Measurements from ENCODE around the gene CLASP1. TPM values are rescaled to one million over a fixed set of nuclear protein-coding genes. Genes with fewer than 3 reads are reported as not detected.

CLASP1 gene
- total RNA-seq, 6 experiments from 2014 or later, result 19.7 to 32.4 (median 24.1) TPM

DNA sequence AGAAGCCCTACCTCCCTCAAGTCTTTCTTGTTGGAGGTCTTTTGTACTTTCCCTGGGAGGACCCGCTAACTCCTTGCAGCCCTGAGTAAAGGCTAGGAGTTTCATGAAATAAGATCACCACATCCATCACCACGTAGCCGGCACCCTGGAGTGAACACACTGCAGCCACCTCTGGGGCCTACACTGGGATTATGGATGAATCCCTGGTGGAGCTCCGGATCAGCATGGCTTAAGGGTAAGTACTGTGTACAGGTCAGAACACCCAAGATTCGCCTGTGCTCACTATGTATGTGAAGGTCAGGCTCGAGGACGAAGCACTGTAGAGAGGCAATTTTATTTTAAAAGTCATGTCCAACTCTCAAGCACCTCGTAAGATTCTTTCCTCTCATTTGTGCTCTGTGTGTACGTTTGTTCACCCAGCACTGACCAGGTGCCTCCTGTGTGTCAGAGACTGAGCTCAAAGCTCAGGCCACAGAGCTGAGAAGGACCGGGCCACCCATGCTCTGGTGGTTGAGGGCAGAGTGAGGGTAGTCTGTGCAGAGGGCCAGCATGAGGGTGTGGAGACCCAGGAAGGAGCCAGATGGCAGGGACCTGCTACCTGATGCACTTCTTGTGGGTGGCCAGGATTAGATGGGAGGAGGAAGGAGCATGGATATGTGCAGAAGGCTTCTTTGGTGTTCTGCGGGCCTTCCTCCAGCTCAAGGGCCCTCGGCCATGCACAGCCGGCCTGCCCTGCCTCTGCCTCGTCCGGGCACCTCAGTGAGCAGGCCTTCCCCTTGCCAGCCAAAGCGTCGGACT, 297.5 kb downstream of the CLASP1 start:
- Histone ChIP-seq H3K4me1 (no peaks in the 10 kb centered on the region), H3K27me3 (no peaks in the 10 kb centered on the region), H3K36me3 (peaks cover 0 to 89% (median 44%) of the 10 kb centered on the region in 4 donors), H3K27ac (no peak overlapping the region), H3K9me3 (no peaks in the 10 kb centered on the region), H3K4me3 (no peak overlapping the region)
- peak in 1 of 3 donors; percentile 35 for DNase-seq
- no peak for ATAC-seq
- TF ChIP-seq, protein P1, sequence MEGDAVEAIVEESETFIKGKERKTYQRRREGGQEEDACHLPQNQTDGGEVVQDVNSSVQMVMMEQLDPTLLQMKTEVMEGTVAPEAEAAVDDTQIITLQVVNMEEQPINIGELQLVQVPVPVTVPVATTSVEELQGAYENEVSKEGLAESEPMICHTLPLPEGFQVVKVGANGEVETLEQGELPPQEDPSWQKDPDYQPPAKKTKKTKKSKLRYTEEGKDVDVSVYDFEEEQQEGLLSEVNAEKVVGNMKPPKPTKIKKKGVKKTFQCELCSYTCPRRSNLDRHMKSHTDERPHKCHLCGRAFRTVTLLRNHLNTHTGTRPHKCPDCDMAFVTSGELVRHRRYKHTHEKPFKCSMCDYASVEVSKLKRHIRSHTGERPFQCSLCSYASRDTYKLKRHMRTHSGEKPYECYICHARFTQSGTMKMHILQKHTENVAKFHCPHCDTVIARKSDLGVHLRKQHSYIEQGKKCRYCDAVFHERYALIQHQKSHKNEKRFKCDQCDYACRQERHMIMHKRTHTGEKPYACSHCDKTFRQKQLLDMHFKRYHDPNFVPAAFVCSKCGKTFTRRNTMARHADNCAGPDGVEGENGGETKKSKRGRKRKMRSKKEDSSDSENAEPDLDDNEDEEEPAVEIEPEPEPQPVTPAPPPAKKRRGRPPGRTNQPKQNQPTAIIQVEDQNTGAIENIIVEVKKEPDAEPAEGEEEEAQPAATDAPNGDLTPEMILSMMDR (IDR thresholded peaks at IDR 0.05), result no peak
- TF ChIP-seq POLR2A (IDR thresholded peaks at IDR 0.05), result no peak
- 95% methylated on average over 10 of the region's 17 CpGs for WGBS (ENCODE audit: insufficient coverage, low coverage, low lambda C conversion rate, missing lambda C conversion rate)
- intact Hi-C loops (cut with DNase I), result no loop called here

DNA sequence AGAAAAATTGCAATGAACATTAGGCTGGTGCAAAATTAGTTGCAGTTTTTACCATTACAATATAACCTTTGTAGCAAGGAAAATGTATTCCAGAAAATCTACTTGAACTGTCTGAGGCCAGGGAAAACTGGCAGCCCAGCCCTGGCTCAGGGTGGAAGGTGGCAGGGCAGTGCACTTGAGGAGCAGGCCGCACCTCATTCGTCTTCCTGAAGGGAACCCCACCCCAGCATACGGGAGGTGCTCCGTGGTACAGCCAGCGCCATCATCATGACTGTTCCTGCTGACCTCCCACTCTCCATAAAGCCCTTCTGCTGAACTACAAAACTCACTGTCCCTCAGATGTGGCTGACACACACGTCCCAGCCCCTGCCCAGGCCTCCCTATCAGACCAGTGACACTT, 298.4 kb downstream of the CLASP1 start:
- peak in 1 of 3 donors; percentile 16 for DNase-seq

DNA sequence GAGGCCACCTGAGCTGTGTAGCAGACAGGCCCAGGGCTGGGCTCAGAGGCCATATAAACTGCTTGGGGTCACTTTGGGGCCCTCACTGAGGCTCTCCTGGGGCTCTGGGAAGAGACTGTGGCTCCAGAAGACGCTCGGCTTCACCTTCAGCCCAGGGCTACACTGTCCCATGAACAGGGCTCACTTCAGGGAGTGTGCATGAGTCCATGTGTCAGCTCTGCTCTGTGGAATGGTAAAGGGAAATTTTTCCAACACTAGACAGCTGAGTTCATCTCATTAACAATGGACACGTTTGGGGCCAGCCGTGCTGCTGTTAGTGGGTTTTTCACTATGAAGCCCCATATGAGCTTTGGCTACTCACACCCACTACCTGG, 298.9 kb downstream of the CLASP1 start:
- H3K27me3 ChIP-seq, result no peaks in the 10 kb centered on the region
- peak in 1 of 4 donors; percentile 20 for ATAC-seq
- peaks cover 0 to 97% (median 51%) of the 10 kb centered on the region in 4 donors for H3K36me3 ChIP-seq
- intact Hi-C loops (cut with DNase I), result no loop called here
- H3K9me3 ChIP-seq, result no peaks in the 10 kb centered on the region
- DNase-seq, result no peak
- H3K27ac ChIP-seq, result no peak overlapping the region
- H3K4me3 ChIP-seq, result no peak overlapping the region
- WGBS (ENCODE audit: insufficient coverage, low coverage, low lambda C conversion rate, missing lambda C conversion rate), result no CpG with 5 or more reads among the region's 4 CpGs
- no peaks in the 10 kb centered on the region for H3K4me1 ChIP-seq
- TF ChIP-seq POLR2A (IDR thresholded peaks at IDR 0.05), result no peak
- TF ChIP-seq, protein P1 (IDR thresholded peaks at IDR 0.05), result no peak

More for the DNA sequence above, 298.4 kb downstream of the CLASP1 start:
- TF ChIP-seq, protein P1 (IDR thresholded peaks at IDR 0.05), result no peak
- TF ChIP-seq POLR2A (IDR thresholded peaks at IDR 0.05), result no peak
- WGBS (ENCODE audit: insufficient coverage, low coverage, low lambda C conversion rate, missing lambda C conversion rate), result 43% methylated on average over 1 of the region's 6 CpGs
- no peak overlapping the region for H3K4me3 ChIP-seq
- no peak overlapping the region for H3K27ac ChIP-seq
- no peak for ATAC-seq
- intact Hi-C loops (cut with DNase I), result no loop called here
- no peaks in the 10 kb centered on the region for H3K27me3 ChIP-seq
- no peaks in the 10 kb centered on the region for H3K9me3 ChIP-seq
- no peaks in the 10 kb centered on the region for H3K4me1 ChIP-seq
- peaks cover 0 to 97% (median 49%) of the 10 kb centered on the region in 4 donors for H3K36me3 ChIP-seq

DNA sequence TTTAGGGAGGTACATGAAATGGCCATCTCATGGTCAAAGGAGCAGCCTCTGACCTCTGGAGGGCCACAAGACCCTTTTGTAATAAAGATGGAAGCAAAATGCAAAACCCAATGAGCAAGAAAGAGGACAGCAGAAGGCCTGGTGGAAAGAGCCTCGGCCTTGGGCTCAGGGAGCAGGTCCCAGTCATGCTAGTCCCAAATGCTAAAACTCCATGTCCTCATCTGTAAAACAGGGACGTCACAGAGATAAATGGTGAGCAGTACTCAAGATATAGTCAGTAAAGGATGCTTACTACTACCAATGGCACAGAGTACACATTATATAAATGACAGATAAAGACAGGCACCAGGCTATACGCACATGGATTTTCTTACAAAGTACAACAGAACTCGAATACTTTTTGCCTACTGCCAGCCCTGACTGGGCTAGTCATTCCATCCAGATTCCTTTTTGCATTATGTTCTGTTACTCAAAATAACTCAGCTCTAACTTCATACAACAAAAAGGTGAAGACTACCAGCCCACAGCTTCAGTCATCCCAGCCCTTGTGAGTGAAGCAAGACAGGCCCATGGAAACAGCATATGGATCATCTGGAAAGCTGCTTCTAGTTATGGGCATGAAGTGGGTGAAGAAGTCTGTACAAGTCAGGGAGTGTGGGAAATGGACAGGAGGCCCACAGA, 299.4 kb downstream of the CLASP1 start:
- no peaks in the 10 kb centered on the region for H3K27me3 ChIP-seq
- WGBS (ENCODE audit: insufficient coverage, low coverage, low lambda C conversion rate, missing lambda C conversion rate), result 100% methylated on average over 3 of the region's 4 CpGs
- H3K27ac ChIP-seq, result no peak overlapping the region
- intact Hi-C loops (cut with DNase I), result no loop called here
- DNase-seq (peak in 1 of 3 donors; percentile 9), ATAC-seq (no peak)
- TF ChIP-seq, protein P1 (IDR thresholded peaks at IDR 0.05), result no peak
- TF ChIP-seq POLR2A (IDR thresholded peaks at IDR 0.05), result no peak
- no peaks in the 10 kb centered on the region for H3K4me1 ChIP-seq
- H3K4me3 ChIP-seq, result no peak overlapping the region
- peaks cover 0 to 97% (median 49%) of the 10 kb centered on the region in 4 donors for H3K36me3 ChIP-seq
- no peaks in the 10 kb centered on the region for H3K9me3 ChIP-seq
